ENCODE results near the gene UNC13C.

DNA sequence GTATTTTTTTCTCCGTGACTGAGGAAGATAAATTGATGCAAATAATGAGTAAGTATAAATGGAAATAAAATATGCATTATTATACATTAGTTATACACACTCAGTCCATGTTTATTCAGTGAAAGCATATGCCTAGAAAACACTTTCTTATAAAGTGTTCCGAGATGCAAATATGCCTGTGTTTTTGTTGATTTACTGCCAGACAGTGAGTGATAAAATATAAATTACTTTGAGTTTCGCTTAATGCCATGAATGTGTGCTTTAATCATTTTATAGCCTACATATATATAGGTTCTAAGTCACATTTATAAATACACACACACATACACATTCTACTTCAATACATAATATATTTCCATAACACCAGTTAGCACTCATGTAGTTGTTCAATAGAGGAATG is 569.2 kb downstream of the UNC13C start:
- TF ChIP-seq POLR2A (IDR thresholded peaks at IDR 0.05; ENCODE audit: low read depth, low read length) (no peak), POLR2AphosphoS5 (IDR thresholded peaks at IDR 0.05; ENCODE audit: low read depth, low read length) (no peak), TAF1 (IDR thresholded peaks at IDR 0.05; ENCODE audit: borderline replicate concordance, low read depth, low read length) (no peak)

Measured in GM12892 (cell line).